ENCODE measurements around the gene CIT. TPM values are rescaled to one million over a fixed set of nuclear protein-coding genes. Genes with fewer than 3 reads are reported as not detected.

The CIT gene
- total and polyA plus RNA-seq, 10 of the 15 experiments (the other 5 are each of a cell fraction or from before 2014, with no cell fraction given): 1.0 to 38.2 (median 14.9) TPM

DNA sequence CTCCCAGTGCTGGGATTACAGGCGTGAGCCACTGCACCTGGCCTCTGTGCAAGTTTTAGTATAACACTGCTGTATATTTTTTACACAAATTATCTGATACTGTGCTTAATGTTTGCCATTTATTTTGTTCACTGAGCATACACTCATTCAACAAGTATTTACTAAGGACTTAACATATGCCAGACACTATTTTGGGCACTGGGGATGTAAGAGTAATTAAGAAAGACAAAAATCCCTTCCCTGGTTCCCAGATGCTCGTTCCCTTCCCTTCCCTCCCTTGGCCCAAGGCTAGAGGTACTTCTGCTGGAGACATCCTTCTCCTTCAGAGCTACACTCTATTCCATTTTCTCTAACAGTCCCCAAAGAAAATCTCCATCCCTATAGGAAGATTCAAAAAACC, 12.5 kb downstream of the CIT start:
- H3K4me1 ChIP-seq (ENCODE audit: control insufficient read depth, insufficient read depth, low read length): no peaks in the 10 kb centered on the region
- BruUV-seq (replicated peaks): no TSS peak
- ATAC-seq: no peak
- TF ChIP-seq KDM1A (IDR thresholded peaks at IDR 0.05; ENCODE audit: borderline replicate concordance): no peak
- TF ChIP-seq JUNB (IDR thresholded peaks at IDR 0.05): no peak
- TF ChIP-seq HDAC6 (IDR thresholded peaks at IDR 0.05; ENCODE audit: unreplicated experiment): no peak
- no peak for TF ChIP-seq YY1 (IDR thresholded peaks at IDR 0.05; ENCODE audit: low read depth, low read length)
- no peak for TF ChIP-seq NRF1 (conservative IDR thresholded peaks at IDR 0.05; ENCODE audit: low read depth, low read length)
- no peak for TF ChIP-seq CBFB (IDR thresholded peaks at IDR 0.05; ENCODE audit: low read depth)
- no peak for TF ChIP-seq CBX5 (IDR thresholded peaks at IDR 0.05; ENCODE audit: low read depth)
- no peak for TF ChIP-seq CREM (IDR thresholded peaks at IDR 0.05; ENCODE audit: low read depth)
- TF ChIP-seq FOXM1 (IDR thresholded peaks at IDR 0.05; ENCODE audit: low read depth, low read length): no peak
- TF ChIP-seq, protein P1, sequence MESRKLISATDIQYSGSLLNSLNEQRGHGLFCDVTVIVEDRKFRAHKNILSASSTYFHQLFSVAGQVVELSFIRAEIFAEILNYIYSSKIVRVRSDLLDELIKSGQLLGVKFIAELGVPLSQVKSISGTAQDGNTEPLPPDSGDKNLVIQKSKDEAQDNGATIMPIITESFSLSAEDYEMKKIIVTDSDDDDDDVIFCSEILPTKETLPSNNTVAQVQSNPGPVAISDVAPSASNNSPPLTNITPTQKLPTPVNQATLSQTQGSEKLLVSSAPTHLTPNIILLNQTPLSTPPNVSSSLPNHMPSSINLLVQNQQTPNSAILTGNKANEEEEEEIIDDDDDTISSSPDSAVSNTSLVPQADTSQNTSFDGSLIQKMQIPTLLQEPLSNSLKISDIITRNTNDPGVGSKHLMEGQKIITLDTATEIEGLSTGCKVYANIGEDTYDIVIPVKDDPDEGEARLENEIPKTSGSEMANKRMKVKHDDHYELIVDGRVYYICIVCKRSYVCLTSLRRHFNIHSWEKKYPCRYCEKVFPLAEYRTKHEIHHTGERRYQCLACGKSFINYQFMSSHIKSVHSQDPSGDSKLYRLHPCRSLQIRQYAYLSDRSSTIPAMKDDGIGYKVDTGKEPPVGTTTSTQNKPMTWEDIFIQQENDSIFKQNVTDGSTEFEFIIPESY (IDR thresholded peaks at IDR 0.05): no peak
- no peak for TF ChIP-seq YBX1 (IDR thresholded peaks at IDR 0.05)
- TF ChIP-seq CBX3 (IDR thresholded peaks at IDR 0.05; ENCODE audit: borderline replicate concordance, low read depth): no peak
- no peak for TF ChIP-seq MTA3 (IDR thresholded peaks at IDR 0.05; ENCODE audit: borderline replicate concordance, low read length)
- TF ChIP-seq, protein P2, sequence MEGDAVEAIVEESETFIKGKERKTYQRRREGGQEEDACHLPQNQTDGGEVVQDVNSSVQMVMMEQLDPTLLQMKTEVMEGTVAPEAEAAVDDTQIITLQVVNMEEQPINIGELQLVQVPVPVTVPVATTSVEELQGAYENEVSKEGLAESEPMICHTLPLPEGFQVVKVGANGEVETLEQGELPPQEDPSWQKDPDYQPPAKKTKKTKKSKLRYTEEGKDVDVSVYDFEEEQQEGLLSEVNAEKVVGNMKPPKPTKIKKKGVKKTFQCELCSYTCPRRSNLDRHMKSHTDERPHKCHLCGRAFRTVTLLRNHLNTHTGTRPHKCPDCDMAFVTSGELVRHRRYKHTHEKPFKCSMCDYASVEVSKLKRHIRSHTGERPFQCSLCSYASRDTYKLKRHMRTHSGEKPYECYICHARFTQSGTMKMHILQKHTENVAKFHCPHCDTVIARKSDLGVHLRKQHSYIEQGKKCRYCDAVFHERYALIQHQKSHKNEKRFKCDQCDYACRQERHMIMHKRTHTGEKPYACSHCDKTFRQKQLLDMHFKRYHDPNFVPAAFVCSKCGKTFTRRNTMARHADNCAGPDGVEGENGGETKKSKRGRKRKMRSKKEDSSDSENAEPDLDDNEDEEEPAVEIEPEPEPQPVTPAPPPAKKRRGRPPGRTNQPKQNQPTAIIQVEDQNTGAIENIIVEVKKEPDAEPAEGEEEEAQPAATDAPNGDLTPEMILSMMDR (IDR thresholded peaks at IDR 0.05 in 2 of 3, conservative IDR thresholded peaks at IDR 0.05 in 1 of 3; ENCODE audit: control insufficient read depth in 2 of 3, extremely low read depth in 1 of 3, insufficient read depth in 1 of 3, low read depth in 3 of 3, low read length in 3 of 3): no peak
- no peak for TF ChIP-seq SMARCA5 (IDR thresholded peaks at IDR 0.05)
- no peak for TF ChIP-seq RAD21 (IDR thresholded peaks at IDR 0.05; ENCODE audit: insufficient read depth, low read depth, low read length)
- ChIA-PET SMC1A (ENCODE audit: uncharacterized antibody, unreplicated experiment) (interaction anchor here (0.7 to 1.4 kb wide), 4 partner anchors 8 to 266 kb away, joined by 3 to 4 read pairs (median 4); no protein-coding TSS in a partner anchor), RAD21 (ENCODE audit: unreplicated experiment) (no interaction called here), CTCF (interaction anchor here (0.9 kb wide), 1 partner anchor 12 kb away, joined by 3 read pairs; no protein-coding TSS in a partner anchor), POLR2A (interaction anchor here (1.8 kb wide), 1 partner anchor 12 kb away, joined by 7 read pairs; no protein-coding TSS in a partner anchor)
- H3K9me3 ChIP-seq (replicated peaks; ENCODE audit: control insufficient read depth, insufficient read depth, low read length): no peaks in the 10 kb centered on the region
- H3K9ac ChIP-seq (ENCODE audit: control insufficient read depth, insufficient read depth, low read length): no peak overlapping the region
- H3K27me3 ChIP-seq (replicated peaks in 1 of 2; ENCODE audit: control insufficient read depth in 2 of 2, insufficient read depth in 2 of 2, low read length in 1 of 2): no peaks in the 10 kb centered on the region
- no peak overlapping the region for H3K27ac ChIP-seq (ENCODE audit: control insufficient read depth, insufficient read depth)
- WGBS (ENCODE audit: insufficient coverage, insufficient replicate concordance, low lambda C conversion rate, missing lambda C conversion rate): 100% methylated on average over 2 of the region's 2 CpGs
- no peaks in the 10 kb centered on the region for H3K79me2 ChIP-seq (ENCODE audit: control insufficient read depth, insufficient read depth, low read length)
- no peak for DNase-seq (ENCODE audit: low read depth, low spot score)
- H4K20me1 ChIP-seq (ENCODE audit: control insufficient read depth, insufficient read depth): no peaks in the 10 kb centered on the region
- H2AFZ ChIP-seq (ENCODE audit: control insufficient read depth, low read depth, low read length): no peak overlapping the region
- in situ Hi-C loops (cut with MboI): no loop called here
- intact Hi-C loops (cut with micrococcal nuclease; ENCODE audit: unreplicated experiment): no loop called here
- peaks cover 3 to 21% of the 10 kb centered on the region in 2 experiments; a peak in 2 of 4 replicates for H3K36me3 ChIP-seq (ENCODE audit: control insufficient read depth in 2 of 2, insufficient read depth in 2 of 2, low read length in 1 of 2)
- no peak for FAIRE-seq
- H3K4me3 ChIP-seq: no peak overlapping the region
- H3K4me2 ChIP-seq (ENCODE audit: control insufficient read depth, insufficient read depth): no peak overlapping the region
